Aorta (tissue), 5 donors: Measurements from ENCODE around the gene AIFM3. TPM values are rescaled to one million over a fixed set of nuclear protein-coding genes. Genes with fewer than 3 reads are reported as not detected.
A peak's percentile ranks its signal among the peaks of the same experiment; 100 is the strongest.

ENCODE experiments used
- ATAC-seq: fragments of 200-7000 bp; cut with Tn5 transposase; one replicate; pipeline ENCODE4 v1.9.1; 2022; ENCODE audit warnings: moderate library complexity; ENCODE audit not compliant: low FRiP score
- DNase-seq, 2 donors: peaks; one replicate each; pipeline ENCODE4 v3.0.0-alpha.2; 2020
- H3K27ac ChIP-seq, 2 donors: one replicate each; pipeline ENCODE4 v1.5.1; 2013; ENCODE audit warnings: low read length in 2 of 2, mild to moderate bottlenecking in 2 of 2, moderate library complexity in 2 of 2, control low read depth in 1 of 2, inconsistent platforms in 1 of 2, low read depth in 1 of 2
- H3K27me3 ChIP-seq, 2 donors: one replicate each; pipeline ENCODE4 v1.6.1; 2013; ENCODE audit warnings: control low read depth in 1 of 2, low read length in 1 of 2, mild to moderate bottlenecking in 1 of 2, moderate library complexity in 1 of 2; ENCODE audit not compliant: insufficient read depth in 2 of 2, control insufficient read depth in 1 of 2
- H3K36me3 ChIP-seq, 2 donors: one replicate each; pipeline ENCODE4 v1.6.1; 2013; ENCODE audit warnings: control low read depth in 1 of 2, low read length in 1 of 2, mild to moderate bottlenecking in 1 of 2; ENCODE audit not compliant: insufficient read depth in 2 of 2, control insufficient read depth in 1 of 2
- H3K4me1 ChIP-seq, 2 donors: one replicate each; pipeline ENCODE4 v1.6.1; 2013; ENCODE audit warnings: low read length in 2 of 2, control low read depth in 1 of 2, mild to moderate bottlenecking in 1 of 2, moderate library complexity in 1 of 2; ENCODE audit not compliant: insufficient read depth in 2 of 2, control insufficient read depth in 1 of 2
- H3K4me3 ChIP-seq, 2 donors: one replicate each; pipeline ENCODE4 v1.5.1; 2013; ENCODE audit warnings: low read length in 2 of 2, control low read depth in 1 of 2, mild to moderate bottlenecking in 1 of 2
- H3K9me3 ChIP-seq: one replicate; pipeline ENCODE4 v1.6.1; 2013; ENCODE audit warnings: mild to moderate bottlenecking, low read length; ENCODE audit not compliant: control insufficient read depth
- WGBS, 2 donors: extraction: QIAGEN DNeasy Blood & Tissue Kit; methylation state at CpG; one replicate each; pipeline ENCODE4 v1.1.7; 2013; 5-methylcytosine and 5-hydroxymethylcytosine counted together
- intact Hi-C, 2 donors: fragments of 100-400 bp; cut with DNase I; formaldehyde crosslinking; loops; one replicate each; pipeline versions ENCODE4 v1.14.2 to v1.15.0; 2022
- long read RNA-seq, 2 donors: library from polyadenylated mRNA; unstranded; transcript quantifications; one replicate each; pipeline ENCODE4 v2.0.0, GENCODE V29; 2020 to 2021
- polyA plus RNA-seq, 2 donors: library from polyadenylated mRNA; stranded (reverse); fragments of 200-250 nt; gene quantifications; one replicate each; pipeline ENCODE4 v1.2.3, GENCODE V29; 2013
- total RNA-seq, 2 donors: library from RNA; stranded (reverse); fragmentation: NEBNext Ultra II Directional; extraction: Animal tissue kit (Norgen Biotek cat#: 25700); gene quantifications; one replicate each; pipeline ENCODE4 v1.2.1, GENCODE V29; 2021
- donor health status: healthy with polysubstance abuse.
- donor health status: Bipolar disorder and iron deficiency.
- donor health status: DM: no; HTN: no; CAD: no.
- donor health status: DM: no; HTN: no; CAD: no.
- donor health status: DM: yes; HTN: yes; CAD: no.

Gene AIFM3, protein sequence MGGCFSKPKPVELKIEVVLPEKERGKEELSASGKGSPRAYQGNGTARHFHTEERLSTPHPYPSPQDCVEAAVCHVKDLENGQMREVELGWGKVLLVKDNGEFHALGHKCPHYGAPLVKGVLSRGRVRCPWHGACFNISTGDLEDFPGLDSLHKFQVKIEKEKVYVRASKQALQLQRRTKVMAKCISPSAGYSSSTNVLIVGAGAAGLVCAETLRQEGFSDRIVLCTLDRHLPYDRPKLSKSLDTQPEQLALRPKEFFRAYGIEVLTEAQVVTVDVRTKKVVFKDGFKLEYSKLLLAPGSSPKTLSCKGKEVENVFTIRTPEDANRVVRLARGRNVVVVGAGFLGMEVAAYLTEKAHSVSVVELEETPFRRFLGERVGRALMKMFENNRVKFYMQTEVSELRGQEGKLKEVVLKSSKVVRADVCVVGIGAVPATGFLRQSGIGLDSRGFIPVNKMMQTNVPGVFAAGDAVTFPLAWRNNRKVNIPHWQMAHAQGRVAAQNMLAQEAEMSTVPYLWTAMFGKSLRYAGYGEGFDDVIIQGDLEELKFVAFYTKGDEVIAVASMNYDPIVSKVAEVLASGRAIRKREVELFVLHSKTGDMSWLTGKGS
- total RNA-seq = 1 to 10 TPM; 1.0 to 3.8 TPM
- 1 to 10 TPM; 1.4 to 2.3 TPM for polyA plus RNA-seq
- long read RNA-seq, donor 1, partial matches to known transcripts = 1 of 1 reads
- long read RNA-seq, donor 1, other reads (novel, unspliced or antisense) = 0 of 1 reads
- long read RNA-seq, donor 2 = 0 reads

DNA sequence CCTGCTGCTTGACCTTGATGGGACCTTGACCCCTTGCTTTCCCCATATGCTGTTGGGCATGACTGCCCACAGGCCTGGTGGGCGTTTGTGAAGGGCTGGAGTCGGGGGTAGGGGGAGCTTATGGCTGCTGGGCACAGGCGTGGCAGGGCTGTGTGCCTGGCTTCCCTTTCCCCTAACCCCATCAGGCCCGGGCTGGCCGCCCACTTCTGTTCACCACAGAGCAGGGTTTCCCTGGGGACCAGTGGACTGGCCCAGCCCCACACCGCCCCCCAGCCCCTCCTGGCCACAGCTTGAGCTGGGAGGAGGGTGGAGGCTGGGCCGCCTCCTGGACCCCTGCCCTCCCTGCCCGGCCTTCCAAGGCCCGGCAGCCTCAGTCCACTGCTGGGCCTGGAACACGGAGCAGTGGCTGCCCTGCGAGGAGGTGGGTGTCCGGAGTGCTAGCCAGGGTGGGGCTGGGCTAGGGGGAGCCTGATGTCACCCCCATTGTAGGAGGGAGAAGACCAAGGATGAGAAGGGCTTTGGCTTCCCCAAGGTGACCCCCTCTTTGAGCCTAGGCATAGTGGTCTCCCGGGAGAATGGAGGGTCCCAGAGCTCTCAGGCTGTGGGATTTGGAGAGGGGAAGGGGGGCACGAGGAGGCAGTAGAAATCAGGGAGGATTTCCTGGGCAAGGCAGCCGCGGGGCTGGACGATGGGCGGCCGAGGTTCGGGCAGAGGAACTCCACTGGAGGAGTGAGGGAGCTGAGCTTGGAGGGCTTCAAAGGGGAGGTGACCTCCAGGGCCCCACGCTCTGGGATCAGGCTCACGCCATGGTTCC is at the start of gene AIFM3:
Gene AIFM3, plus strand, starts transcription at position 373 of the 814 bp plus-strand sequence. CDS start 690 bp downstream, outside the sequence.
- Histone ChIP-seq H3K36me3 (no peaks in the 10 kb centered on the region), H3K9me3 (no peaks in the 10 kb centered on the region), H3K27me3 (no peaks in the 10 kb centered on the region), H3K4me3 (no peak within 1 kb of the TSS), H3K27ac (no peak within 1 kb of the TSS), H3K4me1 (no peaks in the 10 kb centered on the region)
- ATAC-seq (no peak), DNase-seq (no peak)
- 60 to 64% methylated on average over 19 to 22 of the region's 22 CpGs for WGBS, 2 donors
- intact Hi-C loops = no loop called here

DNA sequence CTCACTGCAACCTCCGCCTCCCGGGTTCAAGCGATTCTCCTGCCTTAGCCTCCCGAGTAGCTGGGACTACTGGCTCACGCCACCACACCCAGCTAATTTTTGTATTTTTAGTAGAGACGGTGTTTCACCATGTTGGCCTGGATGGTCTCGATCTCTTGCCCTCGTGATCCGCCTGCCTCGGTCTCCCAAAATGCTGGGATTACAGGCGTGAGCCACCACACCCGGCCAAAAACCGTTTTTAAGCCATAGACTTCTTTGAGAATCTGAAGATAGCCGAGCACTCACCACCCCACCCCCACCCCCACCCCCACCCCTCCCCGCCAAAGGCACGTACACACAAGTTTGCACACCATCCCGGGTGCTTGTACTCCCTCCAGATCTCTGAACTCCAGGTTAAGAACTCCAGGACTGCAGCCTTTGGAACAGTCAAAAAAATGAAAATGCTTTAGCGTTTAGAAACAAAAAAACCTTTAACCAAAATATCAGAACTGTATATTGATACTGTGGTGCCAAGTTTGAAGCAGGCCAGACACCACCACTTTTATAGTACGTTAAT is 48.3 kb upstream of the AIFM3 start:
- ATAC-seq = no peak
- Histone ChIP-seq H3K4me3 (peak overlapping the region; percentile 60 to 87), H3K27ac (no peak overlapping the region), H3K36me3 (no peaks in the 10 kb centered on the region), H3K4me1 (peaks cover 0 to 3% of the 10 kb centered on the region in 2 donors), H3K9me3 (no peaks in the 10 kb centered on the region), H3K27me3 (no peaks in the 10 kb centered on the region)
- intact Hi-C loops = no loop called here
- DNase-seq = peak in 1 of 2 donors; percentile 40
- 1% methylated on average over 19 of the region's 19 CpGs for WGBS, 2 donors

DNA sequence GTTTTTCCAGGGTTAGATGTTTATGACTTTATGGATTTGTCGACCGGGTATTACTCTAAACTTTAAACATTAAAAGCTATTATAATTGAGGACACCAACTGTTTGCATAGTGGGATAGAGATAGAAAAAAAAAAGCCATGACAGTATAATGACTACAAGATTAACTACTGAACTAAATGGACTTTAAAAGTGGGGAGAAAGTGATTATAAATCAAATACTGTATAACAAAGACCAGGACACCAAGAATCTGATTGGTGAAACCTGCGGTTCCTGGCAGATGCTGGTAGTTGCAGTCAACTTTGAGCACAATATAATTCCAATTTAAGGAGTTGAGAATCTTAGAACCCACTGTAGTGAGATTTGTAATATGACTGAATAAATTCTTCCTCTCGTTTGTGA is 47.3 kb upstream of the AIFM3 start:
- DNase-seq (no peak), ATAC-seq (no peak)
- no peaks in the 10 kb centered on the region for H3K27me3 ChIP-seq
- peaks cover 0 to 3% of the 10 kb centered on the region in 2 donors for H3K4me1 ChIP-seq
- H3K27ac ChIP-seq = no peak overlapping the region
- H3K9me3 ChIP-seq = no peaks in the 10 kb centered on the region
- H3K36me3 ChIP-seq = no peaks in the 10 kb centered on the region
- H3K4me3 ChIP-seq = peak overlapping the region; percentile 19 to 87
- WGBS, 2 donors = 12 to 16% methylated on average over 4 of the region's 4 CpGs
- intact Hi-C loops = no loop called here

DNA sequence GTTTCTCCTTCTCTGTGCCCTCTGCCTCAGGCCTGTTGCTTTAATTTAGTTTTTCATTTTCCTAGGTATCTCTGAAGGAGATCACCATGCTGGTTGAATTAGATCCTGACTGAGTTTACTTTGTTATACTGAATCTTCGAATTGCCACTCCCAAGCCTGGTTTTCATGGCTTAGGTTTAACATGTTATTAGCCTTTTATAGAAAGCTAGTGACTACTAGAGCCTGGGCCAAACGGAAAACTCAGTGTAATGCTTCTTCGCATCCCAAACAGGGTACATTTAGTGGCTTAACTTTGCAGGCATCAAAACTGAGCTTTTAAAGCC is 46.2 kb upstream of the AIFM3 start:
- Histone ChIP-seq H3K4me3 (peak overlapping the region in 1 of 2 donors; percentile 4), H3K27ac (no peak overlapping the region), H3K27me3 (no peaks in the 10 kb centered on the region), H3K36me3 (no peaks in the 10 kb centered on the region), H3K4me1 (peaks cover 0 to 3% of the 10 kb centered on the region in 2 donors), H3K9me3 (no peaks in the 10 kb centered on the region)
- ATAC-seq (no peak), DNase-seq (no peak)
- intact Hi-C loops = no loop called here
- WGBS, 2 donors = 64% methylated on average over 3 of the region's 3 CpGs

DNA sequence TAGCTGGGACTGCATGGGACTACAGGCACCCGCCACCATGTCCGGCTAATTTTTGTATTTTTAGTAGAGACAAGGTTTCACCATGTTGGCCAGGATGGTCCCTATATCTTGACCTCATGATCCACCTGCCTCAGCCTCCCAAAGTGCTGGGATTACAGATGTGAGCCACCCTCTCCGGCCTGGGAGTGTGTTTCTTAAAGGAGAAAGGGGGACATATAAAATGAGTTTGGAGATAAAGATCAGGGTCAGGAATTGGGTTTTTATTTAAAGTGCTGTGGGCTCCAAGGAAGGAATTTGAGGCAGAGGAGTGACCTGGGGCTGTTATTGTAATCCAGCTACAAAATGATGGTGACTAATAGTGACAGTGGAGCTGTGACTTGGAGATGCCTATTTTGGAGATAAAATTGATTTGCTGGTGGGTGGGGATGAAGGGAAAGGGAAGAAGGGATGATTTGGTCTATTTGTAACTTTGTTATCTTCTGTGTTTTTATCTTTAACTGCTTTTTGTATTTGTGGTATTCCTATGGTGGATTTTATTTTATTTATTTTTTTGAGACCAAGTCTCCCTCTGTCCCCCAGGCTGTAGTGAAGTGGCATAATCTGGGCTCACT is 44.8 kb upstream of the AIFM3 start:
- 83 to 87% methylated on average over 3 of the region's 3 CpGs for WGBS, 2 donors
- Histone ChIP-seq H3K4me1 (peaks cover 0 to 3% of the 10 kb centered on the region in 2 donors), H3K27ac (no peak overlapping the region), H3K4me3 (no peak overlapping the region), H3K36me3 (no peaks in the 10 kb centered on the region), H3K9me3 (no peaks in the 10 kb centered on the region), H3K27me3 (no peaks in the 10 kb centered on the region)
- intact Hi-C loops = no loop called here
- ATAC-seq (no peak), DNase-seq (no peak)

DNA sequence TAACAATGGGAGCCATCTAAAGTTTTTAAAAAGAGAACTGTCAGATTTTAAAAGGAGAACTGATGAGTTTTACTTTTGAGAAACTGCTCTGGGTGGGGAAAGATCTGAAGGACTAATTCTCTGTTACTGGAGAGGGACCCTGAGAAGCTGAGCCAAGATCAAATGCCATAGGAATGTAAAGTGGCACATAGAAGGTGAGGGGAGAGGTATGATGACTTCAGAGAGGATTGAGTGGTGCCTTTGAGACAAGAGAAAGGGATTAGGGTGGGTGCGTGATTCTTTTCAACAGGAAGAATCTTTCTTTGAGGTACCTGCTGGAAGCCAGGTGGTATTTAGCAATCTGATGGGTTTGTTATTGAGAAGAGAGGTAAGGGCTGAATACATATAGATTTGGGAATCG is 40.8 kb upstream of the AIFM3 start:
- H3K27me3 ChIP-seq = no peaks in the 10 kb centered on the region
- no peak overlapping the region for H3K4me3 ChIP-seq
- WGBS, 2 donors = 85 to 92% methylated on average over 2 of the region's 2 CpGs
- H3K27ac ChIP-seq = no peak overlapping the region
- H3K36me3 ChIP-seq = no peaks in the 10 kb centered on the region
- peaks cover 0 to under 1% of the 10 kb centered on the region in 2 donors for H3K4me1 ChIP-seq
- no peak for DNase-seq
- no peak for ATAC-seq
- intact Hi-C loops = no loop called here
- no peaks in the 10 kb centered on the region for H3K9me3 ChIP-seq

DNA sequence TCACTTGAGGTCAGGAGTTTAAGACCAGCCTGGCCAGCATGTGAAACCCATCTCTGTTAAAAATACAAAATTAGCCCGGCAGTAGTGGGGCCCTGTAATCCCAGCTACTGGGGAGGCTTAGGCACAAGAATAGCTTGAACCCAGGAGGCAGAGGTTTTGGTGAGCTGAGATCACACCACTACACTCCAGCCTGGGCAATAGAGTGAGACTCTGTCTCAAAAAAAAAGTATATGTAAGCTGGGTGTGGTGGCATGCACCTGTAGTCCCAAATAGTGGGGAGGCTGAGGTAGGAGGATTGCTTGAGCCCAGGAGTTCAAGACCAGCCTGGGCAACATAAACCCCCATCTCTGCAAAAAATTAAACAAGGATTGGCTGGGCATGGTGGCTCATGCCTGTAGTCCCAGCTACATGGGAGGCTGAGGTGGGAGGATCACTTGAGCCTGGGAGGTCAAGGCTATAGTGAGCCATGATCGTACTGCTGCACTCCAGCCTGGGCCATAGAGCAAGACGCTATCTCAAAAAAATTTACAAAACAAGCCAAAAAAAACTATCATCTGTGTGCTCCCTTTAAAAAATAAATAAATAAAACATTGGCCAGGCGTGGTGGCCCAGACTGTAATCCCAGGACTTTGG is 39.0 kb upstream of the AIFM3 start:
- Histone ChIP-seq H3K27me3 (no peaks in the 10 kb centered on the region), H3K9me3 (no peaks in the 10 kb centered on the region), H3K4me1 (peaks cover 0 to 3% of the 10 kb centered on the region in 2 donors), H3K4me3 (no peak overlapping the region), H3K27ac (no peak overlapping the region), H3K36me3 (no peaks in the 10 kb centered on the region)
- DNase-seq = no peak
- intact Hi-C loops = no loop called here
- no peak for ATAC-seq
- WGBS, 2 donors = 50 to 57% methylated on average over 4 of the region's 4 CpGs

DNA sequence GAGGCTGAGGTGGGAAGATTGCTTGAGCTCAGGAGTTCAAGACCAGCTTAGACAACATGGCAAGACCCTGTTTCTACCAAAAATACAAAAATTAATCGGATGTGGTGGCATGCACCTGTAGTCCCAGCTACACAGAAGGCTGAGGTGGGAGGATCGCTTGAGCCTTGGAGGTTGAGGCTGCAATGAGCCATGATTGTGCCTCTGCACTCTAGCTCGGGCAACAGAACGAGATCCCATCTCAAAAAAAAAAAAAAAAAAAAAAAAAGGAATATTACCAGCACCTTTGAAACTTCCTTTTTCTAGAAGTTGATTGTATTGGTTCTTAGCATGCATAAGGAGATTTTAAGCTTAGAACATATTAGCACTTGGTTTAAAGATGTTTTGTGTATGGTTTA is 38.5 kb upstream of the AIFM3 start:
- peaks cover 0 to under 1% of the 10 kb centered on the region in 2 donors for H3K36me3 ChIP-seq
- H3K4me3 ChIP-seq = no peak overlapping the region
- no peak overlapping the region for H3K27ac ChIP-seq
- H3K4me1 ChIP-seq = peaks cover 0 to 3% of the 10 kb centered on the region in 2 donors
- intact Hi-C loops = no loop called here
- no peaks in the 10 kb centered on the region for H3K27me3 ChIP-seq
- ATAC-seq (no peak), DNase-seq (no peak)
- H3K9me3 ChIP-seq = no peaks in the 10 kb centered on the region
- 93 to 95% methylated on average over 4 of the region's 4 CpGs for WGBS, 2 donors
